Thyroid gland (tissue), 4 donors: Measurements from ENCODE around the gene C2CD2. TPM values are rescaled to one million over a fixed set of nuclear protein-coding genes. Genes with fewer than 3 reads are reported as not detected.

Experiments used
- DNase-seq, 2 donors: peaks; one replicate each; pipeline ENCODE4 v3.0.0-alpha.2; 2019
- H3K27ac ChIP-seq, 3 donors: fragments of 200-600 bp; sonication (generic); 1 replicate in 2 of 3; 2 replicates in 1 of 3; pipeline ENCODE4 v1.5.1; 2016 to 2019; ENCODE audit warnings: mild to moderate bottlenecking in 1 of 3, moderate library complexity in 1 of 3
- H3K27me3 ChIP-seq: fragments of 200-600 bp; sonication (generic); one replicate; pipeline ENCODE4 v1.5.1; 2019
- H3K36me3 ChIP-seq, 2 donors: fragments of 200-600 bp; sonication (generic); one replicate each; pipeline ENCODE4 v1.5.1; 2016 to 2019
- H3K4me1 ChIP-seq, 2 donors: fragments of 200-600 bp; sonication (generic); one replicate each; pipeline ENCODE4 v1.5.1; 2017 to 2019
- H3K4me3 ChIP-seq, 3 donors: fragments of 200-600 bp; sonication (generic); replicated peaks in 1 of 3; 1 replicate in 2 of 3; 2 replicates in 1 of 3; pipeline ENCODE4 v1.5.1; 2016; ENCODE audit warnings: mild to moderate bottlenecking in 1 of 3
- H3K9me3 ChIP-seq: fragments of 200-600 bp; sonication (generic); one replicate; pipeline ENCODE4 v1.5.1; 2017
- CTCF ChIP-seq, 6 experiments: fragments of 200-600 bp in 3 of 6; fragments of 450-650 bp in 3 of 6; sonication (generic) in 3 of 6; IDR thresholded peaks; one replicate each; pipeline ENCODE4 v1.5.1; 2016 to 2019; ENCODE audit warnings: antibody characterized with exemption in 6 of 6, mild to moderate bottlenecking in 2 of 6, inconsistent platforms in 1 of 6, moderate library complexity in 1 of 6
- POLR2A ChIP-seq, 2 donors: fragments of 450-650 bp; IDR thresholded peaks; one replicate each; pipeline ENCODE4 v1.6.1; 2017; ENCODE audit warnings: antibody characterized with exemption in 2 of 2, mild to moderate bottlenecking in 2 of 2, moderate library complexity in 1 of 2
- WGBS, 2 donors: methylation state at CpG; one replicate each; pipeline ENCODE4 v1.1.5; 2017; 5-methylcytosine and 5-hydroxymethylcytosine counted together
- intact Hi-C: fragments of 100-400 bp; cut with DNase I; formaldehyde crosslinking; loops from one replicate; pipeline ENCODE4 v1.15.1; 2023
- total RNA-seq, 4 donors: library from RNA; depleted of rRNA; stranded (reverse); fragments of >200 nt; gene quantifications; one replicate each; pipeline ENCODE4 v1.2.3, GENCODE V29; 2016

The C2CD2 gene
- total RNA-seq, 4 donors from 2014 or later, result 12.7 to 22.7 (median 20.0) TPM

GRCh38 chr21:41926807-41927171 lies 27.0 kb downstream of the C2CD2 start:
- intact Hi-C loops, result no loop called here

GRCh38 chr21:41926117-41926806 lies 27.6 kb downstream of the C2CD2 start:
- H3K9me3 ChIP-seq, result no peaks in the 10 kb centered on the region
- peak overlapping the region in 2 of 3 donors; percentile 19 to 21 for H3K4me3 ChIP-seq
- TF ChIP-seq POLR2A (IDR thresholded peaks at IDR 0.05), result peak in 1 of 2 donors; percentile 26
- TF ChIP-seq CTCF (IDR thresholded peaks at IDR 0.05), result no peak
- intact Hi-C loops, result no loop called here
- H3K4me1 ChIP-seq, result peaks cover 27 to 39% of the 10 kb centered on the region in 2 donors
- peak overlapping the region; percentile 79 to 91 (median 80) for H3K27ac ChIP-seq
- H3K27me3 ChIP-seq, result no peaks in the 10 kb centered on the region
- 24 to 32% methylated on average over 11 of the region's 11 CpGs for WGBS, 2 donors
- no peaks in the 10 kb centered on the region for H3K36me3 ChIP-seq
- peak in 1 of 2 donors; percentile 13 for DNase-seq

More at GRCh38 chr21:41926807-41927171, 27.0 kb downstream of the C2CD2 start:
- WGBS, 2 donors, result 33 to 41% methylated on average over 3 of the region's 3 CpGs
- Histone ChIP-seq H3K4me1 (peaks cover 27 to 43% of the 10 kb centered on the region in 2 donors), H3K27me3 (no peaks in the 10 kb centered on the region), H3K36me3 (no peaks in the 10 kb centered on the region), H3K9me3 (no peaks in the 10 kb centered on the region), H3K27ac (peak overlapping the region; percentile 79 to 91 (median 80)), H3K4me3 (peak overlapping the region in 1 of 3 donors; percentile 21)
- no peak for TF ChIP-seq POLR2A (IDR thresholded peaks at IDR 0.05)
- no peak for DNase-seq

GRCh38 chr21:41925767-41926116 lies 28.1 kb downstream of the C2CD2 start:
- H3K4me1 ChIP-seq, result peaks cover 27 to 34% of the 10 kb centered on the region in 2 donors

GRCh38 chr21:41924368-41924754 lies 29.5 kb downstream of the C2CD2 start:
- DNase-seq, result no peak
- Histone ChIP-seq H3K27ac (peak overlapping the region in 2 of 3 donors; percentile 74 to 91), H3K4me1 (peaks cover 23 to 30% of the 10 kb centered on the region in 2 donors), H3K27me3 (no peaks in the 10 kb centered on the region), H3K36me3 (no peaks in the 10 kb centered on the region), H3K4me3 (no peak overlapping the region), H3K9me3 (no peaks in the 10 kb centered on the region)
- intact Hi-C loops, result no loop called here
- TF ChIP-seq CTCF (IDR thresholded peaks at IDR 0.05) (no peak), POLR2A (IDR thresholded peaks at IDR 0.05) (no peak)
- WGBS, 2 donors, result 74 to 89% methylated on average over 6 of the region's 6 CpGs

More at GRCh38 chr21:41925767-41926116, 28.1 kb downstream of the C2CD2 start:
- intact Hi-C loops, result no loop called here
- H3K27me3 ChIP-seq, result no peaks in the 10 kb centered on the region
- TF ChIP-seq POLR2A (IDR thresholded peaks at IDR 0.05), result no peak
- TF ChIP-seq CTCF (IDR thresholded peaks at IDR 0.05), result no peak
- no peak overlapping the region for H3K4me3 ChIP-seq
- no peaks in the 10 kb centered on the region for H3K9me3 ChIP-seq
- H3K36me3 ChIP-seq, result no peaks in the 10 kb centered on the region
- DNase-seq, result no peak
- 49 to 58% methylated on average over 4 of the region's 4 CpGs for WGBS, 2 donors
- peak overlapping the region; percentile 79 to 91 (median 80) for H3K27ac ChIP-seq

GRCh38 chr21:41923631-41924367 lies 30.0 kb downstream of the C2CD2 start:
- intact Hi-C loops, result no loop called here
- Histone ChIP-seq H3K9me3 (no peaks in the 10 kb centered on the region), H3K4me3 (no peak overlapping the region), H3K27ac (peak overlapping the region in 2 of 3 donors; percentile 74 to 78), H3K4me1 (peaks cover 23 to 30% of the 10 kb centered on the region in 2 donors), H3K27me3 (no peaks in the 10 kb centered on the region), H3K36me3 (no peaks in the 10 kb centered on the region)
- no peak for TF ChIP-seq POLR2A (IDR thresholded peaks at IDR 0.05)
- TF ChIP-seq CTCF (IDR thresholded peaks at IDR 0.05), result no peak
- DNase-seq, result no peak
- WGBS, 2 donors, result 46 to 62% methylated on average over 4 to 7 of the region's 7 CpGs
